ENCODE data around the gene ZBTB7C.

The ZBTB7C gene

GRCh38 chr18:48065601-48065995 is 343.6 kb downstream of the ZBTB7C start:
- no peaks in the 10 kb centered on the region for H3K27me3 ChIP-seq (ENCODE audit: control insufficient read depth, insufficient read depth, low read length)
- H3K27ac ChIP-seq = no peak overlapping the region
- TF ChIP-seq, protein P1, sequence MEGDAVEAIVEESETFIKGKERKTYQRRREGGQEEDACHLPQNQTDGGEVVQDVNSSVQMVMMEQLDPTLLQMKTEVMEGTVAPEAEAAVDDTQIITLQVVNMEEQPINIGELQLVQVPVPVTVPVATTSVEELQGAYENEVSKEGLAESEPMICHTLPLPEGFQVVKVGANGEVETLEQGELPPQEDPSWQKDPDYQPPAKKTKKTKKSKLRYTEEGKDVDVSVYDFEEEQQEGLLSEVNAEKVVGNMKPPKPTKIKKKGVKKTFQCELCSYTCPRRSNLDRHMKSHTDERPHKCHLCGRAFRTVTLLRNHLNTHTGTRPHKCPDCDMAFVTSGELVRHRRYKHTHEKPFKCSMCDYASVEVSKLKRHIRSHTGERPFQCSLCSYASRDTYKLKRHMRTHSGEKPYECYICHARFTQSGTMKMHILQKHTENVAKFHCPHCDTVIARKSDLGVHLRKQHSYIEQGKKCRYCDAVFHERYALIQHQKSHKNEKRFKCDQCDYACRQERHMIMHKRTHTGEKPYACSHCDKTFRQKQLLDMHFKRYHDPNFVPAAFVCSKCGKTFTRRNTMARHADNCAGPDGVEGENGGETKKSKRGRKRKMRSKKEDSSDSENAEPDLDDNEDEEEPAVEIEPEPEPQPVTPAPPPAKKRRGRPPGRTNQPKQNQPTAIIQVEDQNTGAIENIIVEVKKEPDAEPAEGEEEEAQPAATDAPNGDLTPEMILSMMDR (IDR thresholded peaks at IDR 0.05) = no peak

DNA sequence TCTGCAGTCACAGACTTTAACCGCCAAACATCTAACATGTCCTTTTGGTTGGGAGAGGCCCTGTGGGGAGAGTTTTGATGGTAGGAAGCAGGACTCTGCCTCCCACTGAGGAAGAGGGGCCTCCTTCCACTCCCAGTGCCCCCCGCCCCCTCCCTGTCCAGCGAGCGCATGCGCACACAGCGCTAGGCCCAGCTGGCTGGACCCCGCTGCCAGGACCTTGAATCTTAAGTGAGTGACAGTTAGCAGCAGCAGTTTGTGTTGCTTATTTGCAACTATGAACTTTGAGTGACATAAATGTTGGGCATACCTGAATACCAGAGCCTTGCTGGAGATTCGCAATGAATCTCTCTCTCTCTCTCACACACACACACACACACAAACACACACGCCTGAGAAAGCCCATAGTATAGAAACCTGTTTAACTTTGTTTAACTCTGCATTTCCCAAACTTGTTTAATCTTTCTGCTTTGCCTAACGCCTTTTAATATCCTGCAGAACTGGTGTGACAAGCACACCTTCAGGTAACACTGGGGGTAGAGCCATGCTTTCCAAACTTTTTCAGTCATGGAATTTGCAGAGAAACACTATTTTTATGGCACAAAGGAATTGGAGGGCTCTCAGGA is 344.1 kb downstream of the ZBTB7C start:
- no peak overlapping the region for H3K27ac ChIP-seq
- TF ChIP-seq, protein P1 (IDR thresholded peaks at IDR 0.05) = no peak
- H3K9me3 ChIP-seq (ENCODE audit: control insufficient read depth, low read length) = no peaks in the 10 kb centered on the region
- no peaks in the 10 kb centered on the region for H3K36me3 ChIP-seq (ENCODE audit: control insufficient read depth, insufficient read depth, low read length)
- no peaks in the 10 kb centered on the region for H3K27me3 ChIP-seq (ENCODE audit: control insufficient read depth, insufficient read depth, low read length)
- H3K4me3 ChIP-seq (ENCODE audit: low read depth, low read length) = no peak overlapping the region
- no peaks in the 10 kb centered on the region for H3K79me2 ChIP-seq
- no peak overlapping the region for H3K4me2 ChIP-seq (ENCODE audit: low read length)
- H3K9ac ChIP-seq = no peak overlapping the region
- H3K4me1 ChIP-seq = no peaks in the 10 kb centered on the region
- no peak overlapping the region for H2AFZ ChIP-seq

More at GRCh38 chr18:48065601-48065995, 343.6 kb downstream of the ZBTB7C start:
- H3K36me3 ChIP-seq (ENCODE audit: control insufficient read depth, insufficient read depth, low read length) = no peaks in the 10 kb centered on the region
- no peak overlapping the region for H2AFZ ChIP-seq
- no peak overlapping the region for H3K9ac ChIP-seq
- H3K4me1 ChIP-seq = no peaks in the 10 kb centered on the region
- no peaks in the 10 kb centered on the region for H3K9me3 ChIP-seq (ENCODE audit: control insufficient read depth, low read length)
- H3K4me2 ChIP-seq (ENCODE audit: low read length) = no peak overlapping the region
- no peaks in the 10 kb centered on the region for H3K79me2 ChIP-seq
- no peak overlapping the region for H3K4me3 ChIP-seq (ENCODE audit: low read depth, low read length)

DNA sequence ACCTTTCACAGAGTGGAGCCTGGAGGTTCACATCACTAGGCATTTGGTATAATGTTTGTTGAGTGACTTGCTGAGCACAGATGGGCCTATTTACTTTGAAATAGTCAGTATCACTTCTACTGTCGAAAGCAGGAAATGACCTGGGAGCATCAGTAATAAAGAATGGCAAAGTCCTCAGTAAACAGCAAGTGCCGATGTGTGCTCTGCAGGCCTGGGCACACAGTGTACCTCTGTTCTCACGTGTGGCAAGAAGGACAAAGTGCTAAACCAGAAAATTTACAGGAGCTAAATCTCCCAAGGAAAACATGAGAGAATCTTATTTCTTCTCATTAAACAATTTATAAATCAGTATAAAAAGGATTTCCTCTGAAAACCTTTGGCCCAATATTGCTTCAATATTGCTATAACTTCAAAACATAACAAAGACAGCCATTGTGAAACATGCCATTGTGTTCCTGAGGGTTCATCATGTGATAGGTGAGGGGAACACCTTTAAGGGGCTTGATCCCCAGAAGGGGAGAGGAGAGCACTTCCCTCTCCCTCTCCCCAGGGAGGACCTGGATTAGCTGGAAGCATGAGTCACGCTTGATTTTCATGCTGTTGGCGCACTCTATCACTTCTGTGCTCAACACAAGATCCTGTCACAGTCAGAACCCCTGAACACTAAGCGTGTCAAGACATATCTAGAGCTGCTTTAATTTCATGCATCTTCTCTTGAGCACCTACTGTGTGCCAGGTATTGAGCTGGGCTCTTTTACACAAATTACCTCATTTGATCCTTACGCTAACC is 347.2 kb downstream of the ZBTB7C start:
- H3K9ac ChIP-seq = no peak overlapping the region
- H3K27me3 ChIP-seq (ENCODE audit: control insufficient read depth, insufficient read depth, low read length) = no peaks in the 10 kb centered on the region
- H2AFZ ChIP-seq = no peak overlapping the region
- no peaks in the 10 kb centered on the region for H3K36me3 ChIP-seq (ENCODE audit: control insufficient read depth, insufficient read depth, low read length)
- H3K9me3 ChIP-seq (ENCODE audit: control insufficient read depth, low read length) = no peaks in the 10 kb centered on the region
- no peak overlapping the region for H3K4me3 ChIP-seq (ENCODE audit: low read depth, low read length)
- TF ChIP-seq, protein P1 (IDR thresholded peaks at IDR 0.05) = no peak
- no peaks in the 10 kb centered on the region for H3K79me2 ChIP-seq
- H3K4me1 ChIP-seq = no peaks in the 10 kb centered on the region
- no peak overlapping the region for H3K27ac ChIP-seq
- no peak overlapping the region for H3K4me2 ChIP-seq (ENCODE audit: low read length)

- Histone ChIP-seq H3K36me3 (ENCODE audit: control insufficient read depth, insufficient read depth, low read length) (no peaks in the 10 kb centered on the region), H3K4me1 (no peaks in the 10 kb centered on the region), H3K79me2 (no peaks in the 10 kb centered on the region), H3K27ac (no peak overlapping the region), H3K9me3 (ENCODE audit: control insufficient read depth, low read length) (no peaks in the 10 kb centered on the region), H3K4me2 (ENCODE audit: low read length) (no peak overlapping the region), H3K9ac (no peak overlapping the region), H3K4me3 (ENCODE audit: low read depth, low read length) (no peak overlapping the region), H2AFZ (no peak overlapping the region), H3K27me3 (ENCODE audit: control insufficient read depth, insufficient read depth, low read length) (no peaks in the 10 kb centered on the region)
- TF ChIP-seq, protein P1 (IDR thresholded peaks at IDR 0.05) = no peak
Measured at GRCh38 chr18:48060970-48061369, 348.2 kb downstream of the ZBTB7C start.
